HPDE6-E6E7 (cell line): ENCODE measurements around the gene PTP4A2.

Experiments
- DNase-seq: peaks from one replicate; pipeline ENCODE4 v3.0.0; 2011; ENCODE audit warnings: missing footprints; ENCODE audit errors: extremely low spot score

Gene PTP4A2

DNA sequence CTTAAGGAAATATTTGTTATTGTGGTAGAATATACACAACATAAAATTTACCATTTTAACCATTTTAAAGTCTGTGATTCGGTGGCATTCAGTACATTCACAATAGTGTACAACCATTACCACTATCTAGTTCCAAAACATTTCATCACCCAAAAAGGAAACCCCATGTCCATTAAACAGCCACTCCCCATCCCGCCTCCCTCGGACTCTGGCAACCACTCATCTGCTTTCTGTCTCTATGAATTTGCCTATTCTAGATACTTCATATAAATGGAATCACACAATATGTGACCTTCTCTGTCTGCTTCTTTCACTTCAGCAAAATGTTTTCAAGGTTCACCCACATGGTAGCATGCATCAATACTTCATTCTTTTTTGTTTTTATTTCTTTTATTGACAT lies 51.3 kb downstream of the PTP4A2 start:
- DNase-seq, result no peak

DNA sequence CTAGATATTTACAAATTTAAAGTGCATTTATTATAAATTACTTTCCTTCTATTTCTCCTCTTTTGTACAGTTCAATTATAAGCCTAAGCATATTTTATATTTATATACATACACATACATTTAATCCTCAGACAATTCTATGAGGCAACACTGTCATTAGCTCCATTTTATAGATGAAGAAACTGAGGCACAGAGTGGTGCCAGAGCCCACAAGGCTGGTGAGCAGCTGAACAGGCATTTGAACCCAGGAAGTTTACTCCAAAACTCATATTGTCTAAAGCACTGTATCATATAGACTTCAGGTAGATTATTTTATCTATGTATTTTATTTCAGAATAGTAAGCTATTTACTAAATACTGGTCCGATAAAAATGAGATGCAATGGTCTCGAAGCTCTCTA lies 52.3 kb downstream of the PTP4A2 start:
- no peak for DNase-seq

DNA sequence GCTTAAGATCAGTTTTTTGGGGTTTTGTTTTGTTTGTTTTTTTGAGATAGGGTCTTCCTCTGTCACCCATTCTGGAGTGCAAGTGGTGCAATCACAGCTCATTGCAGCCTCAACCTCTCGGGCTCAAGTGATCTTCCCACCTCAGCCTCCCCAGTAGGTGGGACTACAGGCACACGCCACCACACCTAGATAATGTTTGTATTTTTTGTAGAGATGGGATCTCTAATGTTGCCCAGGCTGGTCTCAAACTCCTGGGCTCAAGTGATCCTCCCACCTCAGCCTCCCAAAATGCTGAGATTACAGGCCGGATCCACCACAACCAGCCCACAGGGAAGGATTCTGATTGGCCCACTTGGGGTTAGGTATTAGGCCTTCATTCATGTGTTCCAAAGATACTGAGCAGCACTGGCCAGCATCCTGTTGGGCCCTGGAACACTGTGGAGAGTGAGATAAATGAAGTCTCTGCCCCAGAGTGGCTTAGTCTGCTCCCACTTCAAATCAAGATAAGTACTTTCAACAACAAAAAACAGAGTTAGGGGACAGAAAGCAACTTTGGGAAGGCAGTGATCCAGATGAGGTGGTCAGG lies 54.7 kb downstream of the PTP4A2 start:
- no peak for DNase-seq

DNA sequence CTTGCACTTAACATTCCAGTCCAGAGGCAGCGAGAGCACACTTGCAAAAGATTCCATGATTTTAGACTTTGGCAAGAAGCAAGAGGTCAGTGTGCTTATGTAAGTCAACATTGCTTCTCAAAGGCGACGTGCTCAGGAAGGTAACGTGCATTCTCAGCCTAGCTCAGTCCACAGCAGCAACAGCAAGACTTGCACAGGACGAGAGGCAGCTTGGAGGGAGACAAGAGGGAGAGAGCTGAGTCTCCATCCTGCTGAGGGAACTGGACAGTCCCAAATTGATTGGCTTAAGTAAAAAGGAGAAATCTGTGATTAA lies 56.5 kb downstream of the PTP4A2 start:
- DNase-seq, result no peak

DNA sequence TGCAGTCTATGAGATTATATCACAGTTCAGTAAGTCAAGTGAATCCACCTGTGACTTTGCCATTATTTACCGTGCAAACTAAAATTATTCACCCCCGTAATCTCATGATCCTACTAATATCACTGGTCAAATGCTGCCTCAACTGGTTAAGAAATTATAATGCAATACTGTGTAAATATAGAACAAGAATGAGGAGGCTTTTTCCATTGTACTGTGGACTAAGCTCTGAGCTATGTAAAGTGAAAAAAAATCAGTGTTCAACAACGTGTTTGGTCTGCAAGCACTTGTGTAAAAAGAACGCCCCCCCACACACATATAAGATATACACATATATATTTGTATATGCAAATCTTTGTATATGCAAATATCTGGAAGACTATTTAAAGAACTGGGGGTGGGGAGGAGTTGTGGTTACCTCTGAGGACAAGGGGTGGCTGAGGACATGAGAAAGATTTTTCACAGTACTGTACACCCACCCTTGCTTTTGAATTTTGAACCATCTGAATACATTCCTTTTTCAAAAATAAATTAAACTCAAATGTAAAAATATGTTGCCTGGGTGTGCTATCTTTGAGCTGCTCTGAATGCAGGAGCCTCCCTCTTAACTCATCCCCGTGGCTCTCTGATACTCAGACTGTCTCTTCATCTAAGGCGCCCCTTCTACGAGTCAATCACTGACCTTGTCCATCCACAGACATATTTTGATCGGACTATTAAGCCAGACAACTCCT lies 57.0 kb downstream of the PTP4A2 start:
- no peak for DNase-seq

DNA sequence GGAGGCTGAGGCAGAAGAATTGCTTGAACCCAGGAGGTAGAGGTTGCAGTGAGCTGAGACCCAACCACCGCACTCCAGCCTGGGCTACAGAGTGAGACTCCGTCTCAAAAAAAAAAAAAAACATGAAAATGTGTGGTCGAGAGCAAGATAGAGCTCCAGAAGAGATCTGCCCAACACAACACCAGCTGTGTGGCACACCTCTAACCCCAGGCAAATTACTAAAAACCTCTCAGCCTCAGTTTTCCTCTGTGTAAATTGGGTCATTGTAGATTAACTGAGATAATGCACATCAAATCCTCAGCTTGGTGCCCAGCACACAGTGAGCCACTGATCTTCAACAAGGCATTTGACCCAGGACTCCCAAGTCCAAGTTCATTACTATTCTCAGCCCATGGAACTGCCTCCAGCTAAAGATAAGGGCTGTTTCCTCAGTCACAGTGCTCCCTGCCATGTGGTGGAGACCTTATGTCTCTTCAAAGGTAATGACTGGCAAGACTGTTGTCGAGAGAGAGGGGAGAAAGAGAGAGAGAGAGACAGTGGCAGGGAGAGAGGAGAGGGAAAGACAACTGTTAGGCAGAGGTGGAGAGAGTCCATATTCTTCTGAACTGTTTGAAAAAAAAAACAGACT lies 58.1 kb downstream of the PTP4A2 start:
- no peak for DNase-seq

DNA sequence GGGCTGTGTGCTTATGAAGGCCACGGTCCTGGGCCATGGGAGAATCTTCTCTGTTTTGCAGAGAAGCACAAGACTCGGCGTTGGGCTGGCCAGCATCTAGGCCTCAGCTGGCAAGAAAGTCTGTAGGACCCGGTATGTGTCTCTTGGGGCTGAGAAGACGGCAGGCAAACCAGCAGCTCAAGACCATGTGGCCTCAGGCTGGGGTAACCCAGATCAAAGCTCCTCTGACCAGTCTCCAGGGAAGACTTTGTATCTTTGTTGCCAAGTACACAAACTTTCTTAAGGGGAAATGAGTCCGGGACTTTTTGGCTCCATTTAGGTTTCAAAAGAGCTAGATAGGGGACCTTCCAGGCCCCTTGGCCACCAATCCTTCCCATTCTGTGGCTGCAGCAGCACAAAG lies 60.1 kb downstream of the PTP4A2 start:
- DNase-seq, result no peak

DNA sequence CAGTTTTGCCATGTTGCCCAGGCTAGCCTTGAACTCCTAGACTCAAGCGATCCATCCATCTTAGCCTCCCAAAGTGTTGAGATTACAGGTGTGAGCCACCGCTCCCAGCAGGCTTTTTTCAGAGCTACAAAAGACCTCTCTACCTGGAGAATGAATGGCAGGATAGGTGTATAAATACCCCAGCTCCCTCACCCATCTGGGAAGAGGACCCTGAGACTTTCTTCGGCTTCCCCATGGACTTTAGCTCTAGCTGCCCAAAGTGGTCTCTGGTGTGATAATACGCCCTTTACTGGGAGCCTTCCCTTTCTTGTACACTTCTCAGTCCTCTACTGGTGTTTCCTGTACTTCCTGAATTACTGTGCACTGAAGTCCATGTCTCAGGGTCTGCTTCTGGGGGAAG lies 60.6 kb downstream of the PTP4A2 start:
- DNase-seq, result no peak

DNA sequence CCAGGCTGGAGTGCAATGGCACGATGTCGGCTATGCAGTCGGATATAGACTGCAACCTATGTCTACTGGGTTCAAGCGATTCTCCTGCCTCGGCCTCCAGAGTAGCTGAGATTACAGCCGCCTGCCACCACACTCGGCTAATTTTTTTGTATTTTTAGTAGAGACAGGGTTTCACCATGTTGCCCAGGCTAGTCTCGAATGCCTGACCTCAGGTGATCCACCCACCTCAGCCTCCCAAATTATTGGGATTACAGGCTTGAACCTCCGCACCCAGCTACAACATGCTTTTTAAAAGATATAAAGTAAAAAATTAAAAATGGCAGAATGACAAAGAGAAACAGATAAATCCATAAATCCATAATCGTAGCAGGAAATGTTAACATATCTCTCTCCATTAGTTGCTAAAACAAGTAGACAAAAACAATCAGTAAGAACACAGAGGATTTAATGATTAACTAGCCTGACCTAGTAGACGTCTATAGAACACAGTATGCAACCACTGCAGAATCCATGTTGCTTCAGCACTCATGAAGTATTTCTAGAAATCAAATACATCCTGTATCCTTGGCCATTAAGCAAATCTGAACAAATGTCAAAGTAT lies 62.4 kb downstream of the PTP4A2 start:
- no peak for DNase-seq

DNA sequence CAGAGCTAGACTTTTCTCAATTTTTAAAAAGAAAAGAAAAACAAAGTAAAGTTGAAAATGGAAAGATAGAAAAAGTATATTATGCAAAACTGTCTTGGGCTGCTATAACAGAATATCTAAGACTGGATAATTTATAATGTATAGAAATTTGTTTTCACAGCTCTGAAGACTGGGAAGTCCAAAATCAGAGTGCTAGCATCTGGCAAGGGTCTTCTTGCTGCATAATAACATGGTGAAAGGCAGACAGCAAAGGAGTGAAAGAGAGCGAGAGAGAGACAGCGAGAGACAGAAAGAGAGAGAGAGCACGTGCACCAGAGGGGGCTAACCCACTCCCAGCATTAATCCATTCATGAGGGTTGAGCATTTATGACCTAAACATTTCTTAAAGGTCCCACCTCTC lies 63.2 kb downstream of the PTP4A2 start:
- no peak for DNase-seq

DNA sequence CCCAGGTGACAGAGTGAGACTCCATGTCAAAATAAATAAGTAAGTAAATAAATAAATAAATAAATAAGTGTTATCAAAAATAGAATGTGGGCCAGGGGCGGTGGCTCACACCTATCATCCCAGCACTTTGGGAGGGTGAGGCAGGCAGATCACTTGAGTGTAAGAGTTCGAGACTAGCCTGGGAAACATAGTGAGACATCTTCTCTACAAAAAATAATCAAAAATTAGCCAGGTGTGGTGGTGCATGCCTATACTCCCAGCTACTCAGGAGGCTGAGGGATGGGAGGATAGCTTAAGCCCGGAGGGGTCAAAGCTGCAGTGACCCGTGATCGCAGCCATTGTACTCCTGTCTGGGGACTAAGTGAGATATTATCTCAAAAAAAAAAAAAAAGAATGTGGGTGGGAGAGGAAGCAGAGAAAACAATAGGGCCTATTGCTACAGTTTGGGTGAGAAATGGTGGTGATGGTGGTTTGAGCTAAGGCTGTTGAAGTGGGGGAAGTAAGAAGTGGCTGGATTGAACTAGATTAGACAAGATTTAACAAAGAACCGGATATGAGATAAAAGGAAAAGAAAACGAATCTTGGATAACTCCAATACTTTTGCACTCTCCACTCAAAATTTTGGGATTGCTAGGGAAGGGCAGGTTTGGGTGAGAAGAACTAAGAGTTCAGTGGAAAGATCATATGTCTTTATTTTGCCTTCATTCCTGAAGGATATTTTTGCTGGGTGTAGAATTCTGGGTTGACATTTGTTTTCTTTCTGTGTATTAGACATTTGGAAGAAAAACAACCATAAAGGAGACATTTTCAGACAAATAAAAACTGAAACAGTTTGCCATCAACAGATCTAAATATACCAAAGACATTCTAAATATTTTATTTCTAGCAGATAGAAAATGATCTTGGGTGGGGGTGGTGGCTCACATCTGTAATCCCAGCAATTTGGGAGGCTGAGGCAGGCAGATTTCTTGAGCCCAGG lies 65.2 kb downstream of the PTP4A2 start:
- no peak for DNase-seq

DNA sequence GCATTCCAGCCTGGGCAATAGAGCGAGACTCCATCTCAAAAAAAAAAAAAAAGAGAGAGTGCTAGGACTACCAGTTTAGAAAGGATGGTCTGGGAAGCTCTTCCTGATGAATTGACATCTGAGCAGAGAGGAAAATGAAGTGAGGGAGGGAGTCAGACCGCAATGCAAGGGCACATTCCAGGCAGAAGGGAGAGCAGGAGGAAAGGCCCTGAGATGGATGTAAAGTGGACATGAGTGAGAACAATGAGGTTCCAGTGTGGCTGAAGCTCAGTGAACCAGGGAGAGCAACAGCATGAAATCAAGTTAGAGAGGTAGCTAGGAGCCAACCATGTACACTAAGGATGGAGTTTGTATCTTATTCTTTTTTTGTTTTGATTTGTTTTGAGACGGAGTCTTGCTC lies 66.5 kb downstream of the PTP4A2 start:
- no peak for DNase-seq

DNA sequence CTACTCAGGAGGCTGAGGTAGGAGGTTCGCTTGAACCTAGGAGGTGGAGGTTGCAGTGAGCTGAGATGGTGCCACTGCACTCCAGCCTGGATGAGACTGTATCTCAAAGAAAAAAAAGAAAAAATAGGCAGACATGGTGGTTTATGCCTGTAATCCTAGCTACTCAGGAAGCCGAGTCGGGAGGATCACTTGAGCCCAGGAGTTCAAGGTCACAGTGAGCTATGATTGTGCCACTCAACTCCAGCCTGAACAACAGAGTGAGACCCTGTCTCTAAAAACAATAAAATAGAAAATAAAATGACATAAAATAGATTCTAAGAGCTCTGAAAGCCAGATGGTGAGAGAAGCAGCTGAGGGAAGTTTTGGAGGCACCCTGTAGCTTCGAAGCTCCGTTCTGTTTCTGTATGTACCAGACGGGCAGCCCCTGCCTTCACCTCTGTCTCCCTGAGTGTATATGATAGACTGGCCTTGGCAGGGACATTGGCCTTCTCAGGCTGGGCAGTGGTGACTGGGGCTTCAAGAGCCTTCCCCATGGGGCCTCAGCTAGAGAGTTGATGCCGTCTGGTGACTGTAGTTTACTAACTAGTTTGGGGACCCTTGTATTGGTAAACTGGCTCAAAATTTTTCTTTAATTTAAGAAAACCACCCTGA lies 68.0 kb downstream of the PTP4A2 start:
- no peak for DNase-seq

DNA sequence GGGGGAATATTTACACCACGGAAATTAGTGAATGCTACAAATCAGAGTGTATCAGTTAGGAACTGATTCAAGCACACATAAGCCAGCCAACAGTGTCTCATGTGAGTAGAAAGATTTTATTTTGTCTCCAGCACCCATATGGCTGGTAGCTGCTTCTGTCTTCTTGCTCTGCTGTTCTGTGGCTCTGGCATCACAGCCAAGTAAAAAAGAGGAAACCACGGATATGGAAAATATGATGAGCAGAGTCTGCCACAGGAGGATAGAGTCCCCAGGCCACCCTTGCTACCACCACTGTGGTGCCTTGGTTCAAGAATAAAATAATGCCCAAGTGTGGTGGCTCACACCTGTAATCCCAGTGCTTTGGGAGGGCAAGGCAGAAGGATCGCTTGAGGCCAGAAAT lies 68.7 kb downstream of the PTP4A2 start:
- no peak for DNase-seq

DNA sequence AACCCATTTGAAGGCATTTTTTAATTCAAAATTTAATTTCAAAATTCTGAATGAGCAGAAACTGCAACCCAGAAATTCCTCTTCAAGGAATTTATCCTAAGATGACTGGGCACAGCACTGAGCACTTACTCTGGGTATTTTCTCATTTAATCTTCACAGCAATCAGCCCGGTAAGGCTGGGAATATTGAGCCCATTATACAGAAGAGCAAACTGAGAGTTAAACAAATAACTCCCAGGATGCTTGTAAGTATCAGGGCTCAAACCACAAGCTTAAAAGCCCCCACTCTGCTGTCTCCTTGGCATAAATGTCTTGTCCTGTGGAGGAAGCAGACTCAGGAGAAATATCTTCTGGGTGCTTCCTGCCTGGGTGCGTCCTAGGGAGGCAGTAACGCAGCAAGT lies 69.3 kb downstream of the PTP4A2 start:
- DNase-seq, result no peak

DNA sequence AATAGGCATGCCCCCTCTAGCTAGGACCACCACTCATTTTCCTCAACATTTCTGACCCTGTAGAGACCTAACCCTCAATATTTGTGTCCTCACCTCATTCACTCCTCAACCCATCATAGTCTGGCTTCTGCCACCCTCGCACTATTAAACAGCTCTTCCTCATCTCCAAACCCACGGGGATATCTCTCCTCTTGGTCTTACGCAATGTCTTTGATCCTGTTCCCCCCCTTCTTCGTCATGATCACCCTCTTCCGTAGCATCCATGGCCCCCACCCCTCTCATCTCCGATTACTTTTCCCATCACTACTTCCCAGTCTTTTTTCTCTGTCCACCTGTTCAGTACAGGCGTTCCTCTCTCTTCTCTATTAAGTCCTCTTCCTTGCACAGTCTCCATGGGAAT lies 70.6 kb downstream of the PTP4A2 start:
- DNase-seq, result no peak

DNA sequence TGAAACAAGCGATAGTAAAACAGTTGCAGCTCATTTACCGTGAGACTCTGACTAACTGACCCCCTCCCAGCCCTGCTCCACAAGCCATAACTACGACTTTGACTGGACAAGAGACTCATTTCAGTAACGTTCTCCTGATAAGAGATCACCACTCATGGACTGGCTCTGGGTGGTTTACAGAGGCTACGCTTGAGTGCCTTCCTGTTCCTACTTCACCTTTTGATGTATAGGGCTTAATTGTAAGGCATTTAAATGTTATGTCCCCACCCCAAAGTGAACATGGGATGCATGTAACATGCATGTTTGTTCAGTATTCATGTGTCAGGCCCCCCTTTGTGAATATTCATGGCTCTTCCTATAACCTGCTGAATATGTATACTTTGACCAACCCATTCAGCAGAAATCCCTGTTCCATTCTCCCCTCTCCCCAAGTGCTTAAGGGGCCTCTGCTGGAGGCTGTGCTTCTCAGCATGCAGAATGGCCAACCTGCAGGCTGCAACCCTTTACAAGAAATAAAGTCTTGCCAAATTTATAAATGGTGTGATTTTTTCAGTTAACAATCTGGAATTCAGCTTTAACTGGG lies 71.6 kb downstream of the PTP4A2 start:
- no peak for DNase-seq

DNA sequence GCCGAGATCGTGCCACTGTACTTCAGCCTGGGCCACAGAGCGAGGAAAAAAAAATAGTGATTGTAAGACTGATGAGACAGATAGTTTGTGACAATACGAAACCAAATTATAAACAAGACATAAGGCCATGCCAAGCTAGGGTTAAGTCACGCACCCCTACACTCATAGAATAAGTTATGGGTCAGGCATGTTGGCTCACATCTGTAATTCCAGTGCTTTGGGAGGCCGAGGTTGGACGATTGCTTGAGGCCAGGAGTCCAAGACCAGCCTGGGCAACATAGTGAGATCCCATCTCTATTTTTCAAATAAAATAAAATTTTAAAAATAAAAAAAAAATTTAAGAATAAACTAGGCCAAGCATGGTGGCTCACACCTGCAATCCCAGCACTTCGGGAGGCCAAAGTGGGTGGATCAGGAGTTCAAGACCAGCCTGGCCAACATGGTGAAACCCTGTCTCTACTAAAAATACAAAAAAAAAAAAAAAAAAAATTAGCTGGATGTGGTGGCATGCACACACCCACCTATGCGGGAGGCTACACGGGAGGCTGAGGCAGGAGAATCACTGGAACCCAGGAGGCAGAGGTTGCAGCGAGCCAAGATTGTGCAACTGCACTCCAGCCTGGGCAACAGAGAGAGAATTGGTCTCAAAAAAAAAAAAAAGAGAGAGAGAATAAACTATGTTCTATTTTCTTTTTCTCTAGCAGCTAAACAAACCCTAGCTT lies 72.3 kb downstream of the PTP4A2 start:
- no peak for DNase-seq

DNA sequence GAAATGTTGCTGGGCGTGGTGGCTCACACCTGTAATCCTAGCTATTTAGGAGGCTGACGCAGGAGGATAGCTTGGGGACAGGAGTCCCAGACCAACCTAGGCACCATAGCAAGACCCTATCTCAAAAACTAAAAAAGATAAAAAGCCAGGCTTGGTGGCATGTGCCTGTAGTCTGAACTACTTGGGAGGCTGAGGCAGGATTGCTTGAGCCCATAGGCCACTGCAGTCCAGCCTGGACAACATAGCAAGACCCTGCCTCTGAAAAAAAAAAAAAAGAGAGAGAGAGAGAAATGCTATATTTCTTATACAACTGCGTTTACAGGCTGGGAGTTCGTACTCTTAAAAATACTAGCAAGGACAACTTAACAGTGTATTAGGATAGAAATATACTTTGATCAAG lies 76.1 kb downstream of the PTP4A2 start:
- DNase-seq, result no peak

DNA sequence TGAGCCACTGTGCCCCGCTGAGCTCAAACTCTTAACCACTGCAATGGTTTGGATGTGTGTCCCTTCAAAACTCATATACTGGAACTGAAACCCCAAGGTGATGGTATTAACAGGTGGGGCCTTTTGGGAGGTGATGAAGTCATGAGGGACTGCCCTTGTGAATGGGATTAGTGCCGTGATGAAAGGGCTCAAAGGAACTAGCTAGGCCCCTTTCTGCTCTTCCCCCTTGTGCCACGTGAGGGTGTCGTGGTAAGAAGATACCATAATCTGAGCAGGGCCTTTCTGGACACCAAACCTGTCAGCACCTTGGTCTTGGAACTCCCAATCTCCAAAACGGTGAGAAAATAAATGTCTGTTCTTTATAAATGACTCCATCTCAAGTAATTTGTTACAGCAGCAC lies 76.8 kb downstream of the PTP4A2 start:
- no peak for DNase-seq
